MCF 10A (cell line): ENCODE data around the gene VASN. TPM values are rescaled to one million over a fixed set of nuclear protein-coding genes. Genes with fewer than 3 reads are reported as not detected.

Experiments
- BruUV-seq: library from RNA; stranded (reverse); fragments of 400-500 nt; replicated peaks from 2 replicates; lab custom pipeline; 2021; lab: Mats Ljungman, UMichigan
- CTCF ChIA-PET: fragments of 300-600 bp; sonication (Branson Sonifier 250); formaldehyde crosslinking; extraction: SDS; loops from one replicate; lab custom pipeline; 2021; ENCODE audit warnings: antibody characterized with exemption, inconsistent platforms; lab: Yijun Ruan, JAX
- POLR2A ChIA-PET: fragments of 300-600, 350-650 bp; sonication (Branson Sonifier 250); formaldehyde crosslinking; extraction: SDS; loops from one replicate; lab custom pipeline; 2020; ENCODE audit warnings: antibody characterized with exemption, inconsistent platforms; lab: Yijun Ruan, JAX
- DNase-seq: peaks from one replicate; pipeline ENCODE4 v3.0.0-alpha.2; 2018; ENCODE audit not compliant: unreplicated experiment
- H3K27ac Mint-ChIP-seq: one replicate; pipeline ENCODE4 v1.8.0; 2022; ENCODE audit warnings: mild to moderate bottlenecking, low read depth, mixed read lengths; ENCODE audit not compliant: unreplicated experiment
- H3K27me3 Mint-ChIP-seq: one replicate; pipeline ENCODE4 v1.8.0; 2022; ENCODE audit warnings: mixed read lengths; ENCODE audit not compliant: insufficient read depth, unreplicated experiment
- H3K36me3 Mint-ChIP-seq: one replicate; pipeline ENCODE4 v1.8.0; 2022; ENCODE audit warnings: mild to moderate bottlenecking, moderate library complexity, mixed read lengths; ENCODE audit not compliant: insufficient read depth, unreplicated experiment
- H3K4me1 Mint-ChIP-seq: one replicate; pipeline ENCODE4 v1.8.0; 2022; ENCODE audit warnings: mixed read lengths; ENCODE audit not compliant: insufficient read depth, unreplicated experiment
- H3K4me3 Mint-ChIP-seq: one replicate; pipeline ENCODE4 v1.8.0; 2022; ENCODE audit warnings: mild to moderate bottlenecking, moderate library complexity, mixed read lengths; ENCODE audit not compliant: unreplicated experiment
- H3K9me3 Mint-ChIP-seq: one replicate; pipeline ENCODE4 v1.8.0; 2022; ENCODE audit warnings: mixed read lengths; ENCODE audit not compliant: unreplicated experiment
- intact Hi-C: fragments of 100-400 bp; cut with micrococcal nuclease; formaldehyde crosslinking; loops from 2 replicates; pipeline ENCODE4 v1.14.1; 2022
- total RNA-seq: library from RNA; stranded (reverse); gene quantifications from 2 replicates; pipeline ENCODE4 v1.2.3, GENCODE V29; 2022
- TF ChIP-seq, protein P1 (sequence below): fragments of 200-600 bp; IDR thresholded peaks from one replicate; pipeline ENCODE4 v1.8.0; 2022; ENCODE audit warnings: antibody characterized with exemption, mild to moderate bottlenecking; ENCODE audit not compliant: unreplicated experiment

Gene VASN
- total RNA-seq, 1 experiment from 2014 or later = 4.0 TPM

DNA sequence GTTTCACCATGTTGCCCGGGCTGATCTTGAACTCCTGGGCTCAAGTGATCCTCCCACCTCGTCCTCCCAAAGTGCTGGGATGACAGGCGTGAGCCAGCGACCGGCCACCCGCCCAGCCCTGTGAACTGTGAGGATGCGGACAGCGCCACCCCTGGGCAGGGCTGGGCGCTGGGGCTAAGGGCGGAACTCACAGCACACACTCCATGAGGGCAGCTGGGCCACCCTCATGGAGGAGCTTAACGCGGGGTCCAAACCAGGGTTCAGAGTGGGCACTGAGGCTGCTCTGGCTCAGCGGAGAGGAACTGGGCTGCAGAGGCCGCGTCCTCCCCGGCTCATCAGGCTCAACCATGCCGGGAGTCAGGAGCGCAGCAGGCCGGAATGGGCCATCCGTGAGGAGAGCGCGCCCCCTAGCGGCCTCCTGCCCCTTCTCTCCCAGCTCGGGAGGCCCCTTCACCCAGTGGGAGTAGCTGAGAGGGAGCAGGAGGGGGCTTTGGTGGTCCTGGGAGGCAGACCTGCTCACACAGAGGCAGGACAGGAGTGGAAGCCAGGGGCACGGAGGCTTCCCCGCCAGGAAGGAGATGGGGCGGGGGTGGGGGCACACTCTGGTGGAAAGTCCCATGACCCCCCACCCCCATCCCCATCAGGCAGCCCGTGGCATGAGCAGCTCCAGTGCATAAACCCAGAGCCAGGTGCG lies 30.9 kb downstream of the VASN start:
- Mint-ChIP-seq H3K27me3 (no peaks in the 10 kb centered on the region), H3K4me3 (no peak overlapping the region), H3K36me3 (peaks cover 22% of the 10 kb centered on the region), H3K9me3 (no peaks in the 10 kb centered on the region), H3K27ac (no peak overlapping the region), H3K4me1 (no peaks in the 10 kb centered on the region)
- DNase-seq = peak; percentile 77
- intact Hi-C loops = loop anchor here (1.0 to 5.0 kb wide), 4 partner anchors 43 to 200 kb away; partner anchors contain the start of gene TFAP4
- TF ChIP-seq, protein P1, sequence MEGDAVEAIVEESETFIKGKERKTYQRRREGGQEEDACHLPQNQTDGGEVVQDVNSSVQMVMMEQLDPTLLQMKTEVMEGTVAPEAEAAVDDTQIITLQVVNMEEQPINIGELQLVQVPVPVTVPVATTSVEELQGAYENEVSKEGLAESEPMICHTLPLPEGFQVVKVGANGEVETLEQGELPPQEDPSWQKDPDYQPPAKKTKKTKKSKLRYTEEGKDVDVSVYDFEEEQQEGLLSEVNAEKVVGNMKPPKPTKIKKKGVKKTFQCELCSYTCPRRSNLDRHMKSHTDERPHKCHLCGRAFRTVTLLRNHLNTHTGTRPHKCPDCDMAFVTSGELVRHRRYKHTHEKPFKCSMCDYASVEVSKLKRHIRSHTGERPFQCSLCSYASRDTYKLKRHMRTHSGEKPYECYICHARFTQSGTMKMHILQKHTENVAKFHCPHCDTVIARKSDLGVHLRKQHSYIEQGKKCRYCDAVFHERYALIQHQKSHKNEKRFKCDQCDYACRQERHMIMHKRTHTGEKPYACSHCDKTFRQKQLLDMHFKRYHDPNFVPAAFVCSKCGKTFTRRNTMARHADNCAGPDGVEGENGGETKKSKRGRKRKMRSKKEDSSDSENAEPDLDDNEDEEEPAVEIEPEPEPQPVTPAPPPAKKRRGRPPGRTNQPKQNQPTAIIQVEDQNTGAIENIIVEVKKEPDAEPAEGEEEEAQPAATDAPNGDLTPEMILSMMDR = peak; percentile 97
- ChIA-PET POLR2A (interaction anchor here (0.6 to 1.6 kb wide), 7 partner anchors 10 to 54 kb away, joined by 3 to 9 read pairs (median 5); partner anchors contain the start of genes CORO7 and PAM16), CTCF (interaction anchor here (0.5 to 10.1 kb wide), 46 partner anchors 9 to 718 kb away, joined by 3 to 263 read pairs (median 4); partner anchors contain the start of genes CORO7, PAM16 and VASN)
- BruUV-seq = no TSS peak

DNA sequence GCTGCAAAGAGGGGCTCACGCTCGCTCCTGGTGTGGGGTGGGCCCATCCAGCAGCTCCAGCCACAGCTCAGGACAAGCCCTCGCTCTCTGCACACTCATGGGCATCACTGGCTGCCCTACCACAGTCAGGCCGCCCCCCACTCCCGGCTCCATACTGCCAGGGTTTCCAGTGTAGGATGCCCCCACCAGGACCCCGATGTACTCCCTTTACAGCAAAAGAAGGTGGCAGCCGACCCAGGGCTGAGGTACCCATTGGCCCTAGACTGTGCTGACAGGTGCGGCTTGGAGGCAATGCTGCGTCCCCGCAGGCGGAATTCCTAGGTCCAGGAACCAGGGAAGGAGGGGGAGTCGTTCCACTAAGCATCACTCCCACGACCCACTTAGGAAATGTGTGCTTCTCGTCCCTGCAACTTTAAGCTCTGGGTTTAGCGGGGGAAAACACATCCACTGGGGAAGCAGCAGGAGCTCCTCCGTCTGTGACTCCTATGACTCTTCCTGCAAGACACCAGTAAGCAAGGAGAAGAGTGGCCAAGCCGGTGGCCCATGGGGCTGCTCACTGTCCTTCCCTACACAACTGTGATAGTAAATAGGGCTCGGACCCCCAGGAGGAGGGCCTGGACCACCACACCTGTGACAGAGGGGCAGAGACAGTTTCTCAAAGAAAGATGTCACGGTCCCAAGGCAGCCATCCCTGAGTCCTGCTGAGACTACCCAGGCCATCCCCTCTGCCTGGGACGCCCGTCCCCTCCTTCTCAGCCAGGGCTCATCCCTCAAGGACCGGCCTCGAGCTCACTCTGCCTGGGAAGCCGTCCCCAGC lies 31.7 kb downstream of the VASN start:
- POLR2A ChIA-PET = interaction anchor here (0.6 to 1.6 kb wide), 9 partner anchors 11 to 132 kb away, joined by 3 to 9 read pairs (median 4); partner anchors contain the start of genes CORO7 and PAM16
- intact Hi-C loops = loop anchor here (5.0 kb wide), 3 partner anchors 111 to 201 kb away; partner anchors contain the start of gene TFAP4
- TF ChIP-seq, protein P1 = no peak
- Mint-ChIP-seq H3K4me1 (no peaks in the 10 kb centered on the region), H3K36me3 (peaks cover 23% of the 10 kb centered on the region), H3K27ac (no peak overlapping the region), H3K4me3 (no peak overlapping the region), H3K9me3 (no peaks in the 10 kb centered on the region), H3K27me3 (no peaks in the 10 kb centered on the region)
- BruUV-seq = no TSS peak
- CTCF ChIA-PET = interaction anchor here (0.5 to 10.1 kb wide), 42 partner anchors 8 to 598 kb away, joined by 3 to 263 read pairs (median 4); partner anchors contain the start of genes CORO7, PAM16 and VASN
- no peak for DNase-seq

GRCh38 chr16:4404247-4404966 lies 32.8 kb downstream of the VASN start:
- CTCF ChIA-PET = interaction anchor here (0.7 to 10.1 kb wide), 19 partner anchors 10 to 204 kb away, joined by 3 to 263 read pairs (median 5); partner anchors contain the start of genes CORO7, PAM16 and VASN
- Mint-ChIP-seq H3K27me3 (no peaks in the 10 kb centered on the region), H3K4me1 (no peaks in the 10 kb centered on the region), H3K4me3 (no peak overlapping the region), H3K9me3 (no peaks in the 10 kb centered on the region), H3K27ac (no peak overlapping the region), H3K36me3 (peaks cover 18% of the 10 kb centered on the region)
- POLR2A ChIA-PET = interaction anchor here (1.0 to 1.2 kb wide), 2 partner anchors 31 to 133 kb away, joined by 3 to 4 read pairs; no protein-coding TSS in a partner anchor
- peak; percentile 38 for DNase-seq
- TF ChIP-seq, protein P1 = peak; percentile 65
- BruUV-seq = no TSS peak
- intact Hi-C loops = loop anchor here (5.0 kb wide), 3 partner anchors 112 to 202 kb away; partner anchors contain the start of gene TFAP4
